GM19025 (cell line): Measurements from ENCODE around the gene SYNDIG1.

Experiments used
- ATAC-seq: cut with Tn5 transposase; IDR thresholded peaks from one replicate; pipeline ENCODE4 v1.9.1; 2021; ENCODE audit warnings: mild to moderate bottlenecking, low read depth, moderate library complexity; ENCODE audit not compliant: unreplicated experiment

The SYNDIG1 gene

GRCh38 chr20:24546232-24546892, 76.9 kb downstream of the SYNDIG1 start:
- ATAC-seq: no peak

GRCh38 chr20:24547967-24548366, 78.5 kb downstream of the SYNDIG1 start:
- no peak for ATAC-seq

DNA sequence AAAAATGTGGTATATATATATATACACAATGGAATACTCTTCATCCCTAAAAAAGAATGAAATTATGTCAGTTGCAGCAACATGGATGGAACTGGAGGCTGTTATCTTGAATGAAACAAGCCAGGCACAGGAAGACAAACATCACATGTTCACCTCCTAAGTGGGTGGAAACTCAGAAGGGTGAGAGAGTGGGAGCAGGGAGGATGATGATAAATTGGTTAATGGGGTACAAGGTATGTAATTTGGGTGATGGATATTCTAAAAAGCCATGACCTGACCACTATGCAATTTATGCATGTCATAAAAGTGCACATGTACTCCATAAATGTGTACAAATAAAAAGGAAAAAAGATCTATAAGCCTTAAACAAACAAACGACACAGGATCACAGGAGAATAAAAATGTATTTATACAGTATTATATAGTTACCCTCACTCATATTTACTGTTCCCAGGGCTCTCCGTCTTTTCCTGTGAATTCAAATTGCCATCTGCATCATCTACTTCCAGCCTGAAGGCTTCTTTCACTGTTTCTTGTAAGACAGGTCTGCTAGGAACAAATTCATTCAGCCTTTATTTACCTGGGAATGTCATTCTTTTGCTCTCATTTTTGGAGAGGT, 89.8 kb downstream of the SYNDIG1 start:
- ATAC-seq: no peak

- ATAC-seq: no peak
These were observed 91.4 kb downstream of the SYNDIG1 start for GRCh38 chr20:24560571-24561491.

- ATAC-seq: no peak
These were observed 96.5 kb downstream of the SYNDIG1 start for GRCh38 chr20:24565835-24566351.

GRCh38 chr20:24566656-24567055, 97.2 kb downstream of the SYNDIG1 start:
- no peak for ATAC-seq

GRCh38 chr20:24567508-24567907, 98.1 kb downstream of the SYNDIG1 start:
- no peak for ATAC-seq

- no peak for ATAC-seq
These were observed 99.4 kb downstream of the SYNDIG1 start for GRCh38 chr20:24568842-24569241.

DNA sequence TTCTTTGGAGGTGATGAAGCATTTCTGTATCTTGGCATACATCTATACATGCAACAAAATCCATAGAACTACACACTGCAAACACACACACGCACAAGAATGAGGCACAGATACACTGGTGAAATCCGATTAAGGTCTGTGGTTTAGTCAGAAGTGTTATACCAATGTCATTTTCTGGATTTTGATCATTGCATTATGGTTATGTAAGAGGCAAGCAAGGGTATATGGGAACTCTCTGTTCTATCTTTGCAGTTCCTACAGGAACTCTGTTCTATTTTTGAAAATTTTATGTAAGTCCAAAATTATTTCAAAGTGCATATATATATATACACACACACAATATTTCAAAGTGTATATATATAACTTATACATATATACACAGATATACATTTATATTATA, 101.7 kb downstream of the SYNDIG1 start:
- ATAC-seq: no peak

DNA sequence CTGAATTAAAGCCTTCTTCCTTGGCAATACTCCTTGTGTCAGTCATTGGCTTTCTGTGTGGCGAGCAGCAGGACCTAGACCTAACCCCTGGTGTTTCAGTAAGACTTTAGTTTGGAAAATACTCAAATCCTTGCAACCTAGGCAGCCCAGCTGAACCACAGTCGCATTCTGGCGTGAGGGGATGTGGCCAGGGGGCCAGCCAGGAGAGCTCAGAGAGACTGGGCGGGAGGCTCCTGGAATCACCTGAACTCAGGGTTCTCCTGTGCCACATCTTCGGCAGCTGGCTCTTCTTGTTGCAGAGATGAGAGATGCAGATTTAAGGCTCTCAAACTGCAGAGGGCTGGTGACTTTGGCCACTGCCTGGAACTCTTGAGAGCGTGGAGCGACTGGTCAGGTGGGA, 102.7 kb downstream of the SYNDIG1 start:
- no peak for ATAC-seq

DNA sequence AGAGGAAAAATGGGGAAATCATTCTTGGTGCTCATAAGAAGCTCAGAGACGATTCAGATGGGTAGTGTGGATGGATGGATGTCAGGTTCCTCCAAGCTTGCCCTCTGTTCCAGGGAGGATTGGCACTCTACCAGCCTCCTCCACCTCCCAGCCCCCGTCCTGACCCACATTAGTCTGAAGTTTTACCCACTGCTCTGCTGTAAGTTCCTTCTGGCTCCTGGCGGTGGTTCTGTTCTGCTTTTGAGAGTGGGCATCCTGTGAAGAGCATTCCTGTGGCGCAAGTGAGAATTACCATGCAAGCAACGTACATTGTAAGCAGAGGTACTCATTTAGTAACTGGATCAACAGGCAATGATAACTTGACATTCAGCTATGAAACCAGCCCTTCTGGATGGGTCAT, 103.4 kb downstream of the SYNDIG1 start:
- ATAC-seq: no peak

DNA sequence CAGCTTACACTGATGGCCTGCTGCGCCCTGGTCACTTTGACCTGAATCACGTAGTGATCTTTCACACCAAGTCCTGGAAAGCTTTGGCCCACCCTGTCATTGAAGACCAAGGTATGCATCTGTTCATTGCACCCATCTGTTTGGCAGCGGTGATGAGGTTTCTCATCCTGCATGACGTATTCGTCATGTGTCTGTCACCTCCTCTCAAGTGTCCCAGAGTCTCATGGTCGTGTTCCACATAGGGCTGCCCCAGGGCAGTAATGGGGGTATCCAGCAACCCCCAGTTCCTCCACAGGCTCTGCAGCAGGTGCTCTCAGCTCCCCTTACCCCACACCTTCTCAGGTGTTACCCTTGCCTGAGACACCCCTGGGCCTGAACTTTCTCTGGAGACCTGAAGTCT, 104.1 kb downstream of the SYNDIG1 start:
- ATAC-seq: no peak

- no peak for ATAC-seq
These were observed 104.9 kb downstream of the SYNDIG1 start for GRCh38 chr20:24574307-24574706.

DNA sequence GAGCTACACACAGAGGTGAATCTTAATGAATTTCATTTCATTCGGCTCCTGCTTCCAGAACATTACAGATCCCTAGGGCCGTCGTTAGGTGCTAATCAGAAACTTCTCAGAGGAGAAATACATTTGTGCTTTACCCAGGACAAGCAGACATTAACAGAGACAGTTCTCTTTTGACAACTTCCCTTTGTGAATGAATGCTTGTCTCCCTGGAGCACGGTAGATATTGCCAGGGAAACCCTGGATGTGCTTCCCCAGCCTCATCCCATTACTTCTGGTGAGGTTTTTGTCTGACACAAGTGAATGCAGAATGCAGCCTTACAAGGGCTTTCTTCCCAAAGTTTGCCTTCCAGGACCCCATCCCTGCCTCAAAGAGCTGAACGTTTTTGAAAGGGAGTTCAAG, 105.4 kb downstream of the SYNDIG1 start:
- ATAC-seq: no peak

GRCh38 chr20:24575811-24576210, 106.4 kb downstream of the SYNDIG1 start:
- ATAC-seq: no peak

- no peak for ATAC-seq
These were observed 107.0 kb downstream of the SYNDIG1 start for GRCh38 chr20:24576447-24576846.

- no peak for ATAC-seq
These were observed 108.0 kb downstream of the SYNDIG1 start for GRCh38 chr20:24577271-24577909.

DNA sequence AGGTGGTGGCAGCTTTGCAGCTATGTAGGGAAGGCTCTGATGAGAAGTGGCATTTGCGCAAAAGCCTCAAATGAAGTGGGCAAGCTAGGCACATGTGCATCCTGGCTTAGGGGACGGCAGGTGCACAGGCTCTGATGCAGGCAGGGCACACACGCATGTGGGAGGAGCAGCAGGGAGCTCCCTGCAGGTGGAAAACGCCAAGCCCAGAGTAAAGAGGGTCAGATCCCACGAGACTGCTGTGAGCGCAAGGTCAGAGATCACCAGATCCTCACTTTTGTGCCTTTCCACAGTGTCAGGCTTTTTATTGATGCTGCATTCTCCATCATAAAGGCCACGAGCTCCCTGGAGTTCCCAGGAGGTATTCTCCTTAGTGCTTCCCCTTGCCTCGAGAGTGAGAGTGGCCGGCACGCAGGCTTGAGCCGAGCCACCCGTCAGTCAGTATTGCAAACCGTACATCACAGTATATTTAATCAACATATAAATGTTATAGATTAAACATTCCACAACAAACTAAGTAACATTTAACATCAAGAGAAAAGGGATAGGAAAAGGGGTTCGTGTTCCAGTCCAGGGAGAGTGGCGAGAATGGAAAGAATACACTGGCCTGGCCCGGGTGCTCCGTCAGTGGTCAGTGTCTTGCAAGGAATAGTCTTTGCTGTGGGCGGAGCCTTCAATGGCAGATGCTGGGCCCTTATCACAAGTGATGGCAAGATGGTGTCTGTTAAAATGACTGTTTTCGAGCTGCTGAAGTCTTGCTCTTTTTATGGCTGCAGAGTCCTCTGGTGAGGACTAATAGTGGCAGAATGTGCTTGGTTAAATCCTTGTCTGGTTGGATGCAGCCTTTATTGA, 109.4 kb downstream of the SYNDIG1 start:
- ATAC-seq: no peak

DNA sequence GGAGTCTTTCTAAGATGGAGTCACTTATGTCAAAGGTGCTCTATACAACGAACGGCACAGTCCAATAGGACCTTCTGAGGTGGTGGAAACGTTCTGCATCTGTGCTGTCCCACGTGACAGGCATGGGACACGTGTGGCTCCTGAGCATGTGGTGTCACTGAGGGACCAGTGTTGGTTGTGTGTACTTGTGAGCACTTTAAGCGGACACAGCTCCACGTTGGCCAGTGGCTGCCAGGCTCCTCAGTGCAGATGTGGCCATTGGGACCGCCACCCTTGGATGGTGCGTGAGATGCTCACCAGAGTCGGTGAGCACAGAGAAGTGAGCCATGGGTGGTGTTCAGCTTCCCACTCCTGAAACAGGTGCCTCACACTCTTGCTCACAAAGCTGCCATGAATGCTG, 110.0 kb downstream of the SYNDIG1 start:
- no peak for ATAC-seq

DNA sequence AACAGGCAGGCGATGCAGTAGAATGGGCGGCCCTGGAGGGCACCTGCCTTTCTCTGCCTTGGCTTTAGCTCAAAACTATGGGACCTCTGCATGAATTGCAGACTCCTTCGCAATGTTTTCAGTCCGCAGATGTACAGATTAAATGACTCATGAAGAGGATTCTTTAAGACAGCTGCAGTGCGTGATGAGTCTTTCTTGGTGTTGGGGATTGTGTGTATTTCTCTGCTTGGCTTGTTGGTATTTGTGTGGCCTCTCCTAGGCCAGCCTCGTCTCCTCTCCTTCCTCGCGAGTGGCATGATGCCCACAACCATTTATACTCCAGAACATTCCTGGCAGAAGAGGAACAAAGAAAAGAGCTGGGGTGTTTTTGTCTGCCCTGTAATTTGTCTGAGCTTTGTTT, 110.6 kb downstream of the SYNDIG1 start:
- ATAC-seq: no peak
